ENCODE results near the gene SPRY1. TPM values are rescaled to one million over a fixed set of nuclear protein-coding genes. Genes with fewer than 3 reads are reported as not detected.

SPRY1 gene
- 7.8 and 9.9 TPM in 2 replicates for total RNA-seq

GRCh38 chr4:123396307-123397143 lies at the start of gene SPRY1:
TSS of gene SPRY1 (plus strand) at chr4:123396795. CDS start at chr4:123401592, 4,797 bp downstream.

Data from myometrial cell (primary cell).